GM19372 (cell line): ENCODE results near the gene ZNF557.
A peak's percentile ranks its signal among the peaks of the same experiment; 100 is the strongest.

Experiments used
- ATAC-seq: cut with Tn5 transposase; IDR thresholded peaks from one replicate; pipeline ENCODE4 v1.9.1; 2021; ENCODE audit warnings: mild to moderate bottlenecking, low read depth, moderate library complexity; ENCODE audit not compliant: unreplicated experiment

The ZNF557 gene

GRCh38 chr19:7072541-7072940 lies 3.0 kb downstream of the ZNF557 start:
- no peak for ATAC-seq

GRCh38 chr19:7074705-7075282 lies 5.3 kb downstream of the ZNF557 start:
- no peak for ATAC-seq

- no peak for ATAC-seq
These were observed 6.6 kb downstream of the ZNF557 start for GRCh38 chr19:7076151-7076550.

GRCh38 chr19:7078008-7078407 lies 8.5 kb downstream of the ZNF557 start:
- no peak for ATAC-seq

- no peak for ATAC-seq
These were observed 13.8 kb downstream of the ZNF557 start for GRCh38 chr19:7083076-7083956.

- no peak for ATAC-seq
These were observed 19.5 kb downstream of the ZNF557 start for GRCh38 chr19:7088999-7089398.

GRCh38 chr19:7098096-7098495 lies 28.6 kb downstream of the ZNF557 start:
- no peak for ATAC-seq

GRCh38 chr19:7098701-7099596 lies 29.4 kb downstream of the ZNF557 start:
- ATAC-seq: peak; percentile 79

- ATAC-seq: no peak
These were observed 30.1 kb downstream of the ZNF557 start for GRCh38 chr19:7099597-7099921.

GRCh38 chr19:7101498-7102253 lies 32.2 kb downstream of the ZNF557 start:
- no peak for ATAC-seq

- no peak for ATAC-seq
These were observed 35.4 kb downstream of the ZNF557 start for GRCh38 chr19:7104747-7105447.

- no peak for ATAC-seq
These were observed 37.5 kb downstream of the ZNF557 start for GRCh38 chr19:7106711-7107657.

GRCh38 chr19:7109678-7110289 lies 40.3 kb downstream of the ZNF557 start:
- no peak for ATAC-seq

GRCh38 chr19:7112675-7113074 lies 43.2 kb downstream of the ZNF557 start:
- ATAC-seq: no peak

- ATAC-seq: no peak
These were observed 43.7 kb downstream of the ZNF557 start for GRCh38 chr19:7113233-7113632.

- no peak for ATAC-seq
These were observed 46.2 kb downstream of the ZNF557 start for GRCh38 chr19:7115721-7116120.

GRCh38 chr19:7117248-7117647 lies 47.7 kb downstream of the ZNF557 start:
- ATAC-seq: no peak

GRCh38 chr19:7119582-7119981 lies 50.1 kb downstream of the ZNF557 start:
- ATAC-seq: no peak
